SW 1271 (cell line): ENCODE data around the gene SEMA3D.

Source experiments
- DNase-seq, 2 experiments: peaks; one replicate each; lab custom pipeline; 2025; lab: John Stamatoyannopoulos, UW

SEMA3D gene

DNA sequence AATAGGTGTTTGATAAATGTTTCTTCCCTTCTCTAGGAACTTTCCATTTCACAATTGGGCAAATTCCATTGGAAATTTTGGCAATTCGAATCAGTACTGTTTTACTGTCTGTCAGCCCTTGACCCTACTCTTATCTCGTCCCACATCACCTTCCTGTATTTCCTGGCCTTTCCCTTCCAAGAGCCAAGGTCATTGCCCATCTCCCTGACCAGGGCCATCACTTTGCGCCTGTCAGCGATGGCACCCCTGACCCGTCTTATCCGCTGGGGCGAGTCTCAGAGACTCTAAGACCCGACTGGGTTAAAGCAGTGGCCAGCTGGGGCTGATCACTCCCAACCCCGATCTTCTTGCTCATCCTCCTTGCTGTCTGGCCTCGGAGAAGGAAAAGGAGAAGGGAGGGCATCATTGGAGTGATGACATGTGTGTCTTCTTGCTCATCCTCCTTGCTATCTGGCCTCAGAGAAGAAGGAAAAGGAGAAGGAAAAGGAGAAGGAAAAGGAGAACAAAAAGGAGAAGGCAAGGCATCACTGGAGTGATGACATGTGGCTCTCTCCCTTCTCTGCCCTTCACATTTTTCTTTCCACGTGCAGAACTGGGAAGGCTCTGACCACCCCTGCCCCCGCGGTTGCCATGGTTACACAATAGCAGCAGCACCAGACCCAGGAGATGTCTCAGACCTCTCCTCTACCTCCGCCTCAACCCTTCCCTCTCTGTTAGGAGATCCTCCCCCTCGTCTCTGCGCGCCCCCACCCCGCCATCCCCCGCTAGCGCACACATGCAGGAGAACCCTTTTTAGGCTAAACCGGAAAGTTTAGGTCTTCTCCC lies 2.0 kb downstream of the SEMA3D start:
- DNase-seq, result no peak

DNA sequence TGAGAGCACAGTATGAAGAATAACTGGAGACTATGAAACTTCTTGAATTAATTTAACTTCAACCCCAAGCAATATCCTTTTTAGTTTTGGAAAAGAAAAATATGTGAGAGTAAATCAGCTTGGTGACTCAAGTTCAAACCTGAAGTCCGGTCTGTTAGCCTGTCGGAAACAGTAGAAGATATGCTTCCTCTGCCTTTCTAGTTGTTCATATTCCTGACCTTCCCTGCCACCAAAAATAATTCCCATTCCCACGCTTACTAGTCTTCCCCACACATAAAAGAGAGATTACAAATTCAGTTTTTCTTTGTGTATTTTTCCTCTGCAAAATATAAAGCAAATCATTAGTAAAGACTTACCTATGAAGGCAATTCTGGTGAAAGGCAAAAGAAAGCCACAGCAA lies 3.6 kb downstream of the SEMA3D start:
- no peak for DNase-seq

DNA sequence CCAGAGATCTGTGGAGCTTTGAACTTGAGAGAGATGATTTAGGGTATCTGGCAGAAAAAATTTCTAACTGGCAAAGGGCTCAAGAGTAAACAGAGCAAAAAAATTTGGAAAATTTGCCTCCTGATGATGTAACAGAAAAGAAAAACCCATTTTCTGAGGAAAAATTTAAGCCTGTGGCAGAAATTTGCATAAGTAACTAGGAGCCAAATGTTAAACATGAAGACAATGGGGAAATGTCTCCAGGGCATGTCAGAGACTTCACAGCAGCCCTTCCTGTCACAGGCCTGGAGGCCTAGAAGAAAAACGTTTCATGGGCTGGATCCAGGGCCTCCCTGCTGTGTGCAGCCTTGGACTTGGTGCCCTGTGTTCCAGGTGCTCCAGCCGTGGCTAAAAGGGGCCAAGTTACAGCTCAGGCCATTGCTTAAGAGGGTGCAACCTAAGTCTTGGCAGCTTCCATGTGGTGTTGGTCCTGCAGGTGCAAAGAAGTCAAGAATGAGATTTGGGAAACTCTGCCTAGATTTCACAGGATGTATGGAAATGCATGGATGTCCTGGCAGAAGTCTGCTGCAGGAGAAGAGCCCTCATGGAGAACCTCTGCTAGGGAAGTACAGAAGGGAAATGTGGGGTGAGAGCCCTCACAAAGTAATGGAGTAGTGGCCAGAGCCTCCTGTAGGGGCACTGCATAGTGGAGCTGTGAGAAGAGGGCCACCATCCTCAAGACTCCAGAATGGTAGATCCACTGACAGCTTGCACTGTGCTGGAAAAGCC lies 8.1 kb downstream of the SEMA3D start:
- no peak for DNase-seq

DNA sequence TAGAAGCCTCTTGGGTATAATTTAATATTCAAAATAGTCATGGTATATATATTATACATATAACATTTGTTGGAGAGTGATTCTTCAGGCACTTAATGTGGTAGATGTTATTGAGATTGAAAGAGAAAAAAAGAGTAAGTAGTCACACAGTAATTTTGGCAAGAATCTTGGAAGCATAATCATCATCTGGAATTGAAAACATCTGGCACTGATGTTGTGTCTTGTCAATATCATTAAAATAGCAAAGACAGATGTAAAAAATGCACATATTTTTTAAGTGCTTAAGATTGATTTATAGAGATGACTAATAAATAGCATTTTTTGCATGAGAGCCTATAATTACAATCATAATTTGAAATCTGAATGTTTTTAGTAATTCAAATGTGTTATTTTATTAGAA lies 9.5 kb downstream of the SEMA3D start:
- DNase-seq, result no peak

DNA sequence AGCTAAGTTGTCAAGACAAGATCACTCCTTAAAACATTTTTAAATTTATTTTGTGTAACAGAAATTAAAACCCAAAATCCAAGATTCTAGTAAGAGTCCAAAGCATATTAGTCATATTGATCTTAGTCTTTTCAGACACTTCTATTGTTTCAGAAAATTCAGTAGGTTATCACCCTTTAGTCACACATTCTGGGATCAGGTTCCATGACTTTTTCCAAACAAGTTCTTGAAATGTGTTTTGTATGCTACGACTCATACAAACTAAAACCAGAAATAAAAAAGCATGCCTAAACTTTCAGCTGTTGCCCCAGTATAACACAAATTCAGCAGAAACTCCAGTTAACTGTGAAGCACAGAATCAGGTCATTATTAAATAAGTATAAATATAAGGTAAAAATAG lies 10.7 kb downstream of the SEMA3D start:
- no peak for DNase-seq

DNA sequence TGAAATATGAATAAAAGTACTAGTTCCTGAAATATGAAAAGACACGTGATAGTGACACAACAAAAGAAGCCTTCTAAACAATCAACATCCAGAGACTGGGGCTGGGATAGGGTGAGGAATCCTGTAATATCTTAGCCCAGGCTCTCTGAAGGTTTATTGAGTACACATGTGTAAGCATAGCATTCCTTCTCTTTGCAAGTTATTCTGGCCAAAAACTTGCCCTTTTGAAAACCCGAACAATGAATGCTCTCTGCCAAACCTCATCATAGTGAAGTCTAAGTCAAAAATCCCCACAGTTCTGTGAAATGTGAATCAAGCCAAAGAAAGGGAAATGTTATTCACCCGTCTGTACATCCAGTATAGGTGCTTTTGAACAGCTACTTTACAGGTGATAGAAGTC lies 11.6 kb downstream of the SEMA3D start:
- DNase-seq, result no peak

DNA sequence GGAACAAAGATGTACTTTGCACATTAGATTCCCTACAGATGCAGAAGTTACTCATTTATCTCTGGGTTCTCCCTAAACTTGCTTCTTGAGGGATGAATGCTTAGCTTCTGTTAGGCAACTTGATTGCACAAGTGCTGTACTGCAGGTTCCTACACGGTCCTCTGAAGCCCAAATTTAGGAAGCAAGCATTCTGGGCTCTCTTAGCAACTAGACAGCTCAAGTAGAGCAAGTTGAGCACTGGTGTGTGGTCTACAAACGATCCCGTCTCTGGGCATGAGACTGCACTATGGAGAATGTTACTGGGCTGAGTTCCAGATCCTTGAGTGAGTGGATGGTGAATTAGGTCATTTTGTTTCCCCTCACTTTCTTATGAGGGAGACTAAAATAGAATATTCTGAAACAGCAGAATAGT lies 14.3 kb downstream of the SEMA3D start:
- no peak for DNase-seq

DNA sequence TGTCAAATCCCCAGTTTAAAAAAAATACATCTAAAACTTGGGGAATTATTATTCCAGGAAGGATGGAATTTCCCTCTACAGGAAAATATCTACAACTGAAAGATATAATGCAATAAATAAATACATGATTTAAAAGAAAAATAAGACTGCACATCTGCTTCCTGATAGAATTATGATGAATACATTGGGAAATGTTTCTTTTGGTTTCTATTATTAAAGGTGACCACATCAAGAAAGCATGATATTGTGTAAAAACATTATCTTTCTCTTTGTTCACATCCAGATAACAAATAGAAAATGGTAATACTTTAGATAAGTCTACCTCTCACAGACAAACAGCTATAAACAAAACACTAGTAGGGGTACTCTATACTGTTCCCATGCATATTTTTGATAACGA lies 19.2 kb downstream of the SEMA3D start:
- no peak for DNase-seq

DNA sequence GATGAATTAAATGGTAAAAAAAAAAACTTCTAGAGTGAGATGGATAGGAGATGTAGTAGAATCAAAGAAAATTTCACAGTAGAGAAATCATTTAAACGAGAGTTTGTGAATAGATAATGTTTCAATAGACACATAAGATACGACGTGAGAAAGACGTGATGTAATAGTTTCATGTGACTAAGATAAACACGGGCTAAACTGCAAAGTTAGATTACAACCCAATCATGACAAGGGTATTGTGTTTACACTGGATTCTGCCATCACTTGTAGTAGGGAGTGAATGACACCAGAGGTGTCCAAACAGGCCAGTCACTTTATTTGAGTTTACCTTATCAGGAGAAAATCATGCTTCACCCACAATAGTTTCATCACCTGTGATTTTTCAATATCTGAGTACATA lies 21.6 kb downstream of the SEMA3D start:
- no peak for DNase-seq

DNA sequence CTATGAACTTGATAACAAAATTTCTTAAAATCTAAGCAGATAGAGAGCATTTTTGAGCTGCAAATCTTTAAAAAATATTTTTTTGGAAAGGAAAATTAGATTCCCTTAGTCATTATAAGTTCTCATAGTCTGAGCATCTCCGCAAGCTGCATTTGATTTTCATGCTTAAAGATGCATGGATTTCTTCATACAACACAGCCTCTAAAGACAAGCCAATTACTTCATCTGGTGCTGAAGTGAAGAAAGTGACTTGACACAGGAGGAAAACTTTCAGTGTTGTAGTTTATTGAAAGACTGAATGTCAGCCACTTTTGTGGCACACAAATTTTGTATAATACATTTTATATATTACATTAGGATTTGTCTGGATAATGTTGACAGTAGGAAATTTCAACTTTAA lies 22.5 kb downstream of the SEMA3D start:
- no peak for DNase-seq

DNA sequence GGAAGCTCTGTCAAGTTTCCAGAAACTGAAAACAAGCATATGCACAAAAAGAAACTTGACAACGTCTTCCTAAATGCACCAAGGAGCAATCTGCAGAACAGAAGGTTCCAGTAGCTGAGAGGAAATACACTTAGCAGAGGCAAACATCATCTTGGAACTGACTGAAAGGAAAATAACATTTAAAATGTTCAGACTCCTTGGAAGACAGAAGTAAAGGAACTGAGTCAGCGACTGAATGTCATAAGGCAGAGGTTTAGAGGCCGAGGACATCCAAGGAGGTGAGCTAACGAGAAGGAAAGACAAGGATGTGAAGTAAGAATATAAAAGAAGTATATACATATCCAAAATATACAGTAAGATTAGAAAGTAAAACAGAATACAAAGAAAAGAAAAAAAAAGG lies 24.1 kb downstream of the SEMA3D start:
- no peak for DNase-seq

DNA sequence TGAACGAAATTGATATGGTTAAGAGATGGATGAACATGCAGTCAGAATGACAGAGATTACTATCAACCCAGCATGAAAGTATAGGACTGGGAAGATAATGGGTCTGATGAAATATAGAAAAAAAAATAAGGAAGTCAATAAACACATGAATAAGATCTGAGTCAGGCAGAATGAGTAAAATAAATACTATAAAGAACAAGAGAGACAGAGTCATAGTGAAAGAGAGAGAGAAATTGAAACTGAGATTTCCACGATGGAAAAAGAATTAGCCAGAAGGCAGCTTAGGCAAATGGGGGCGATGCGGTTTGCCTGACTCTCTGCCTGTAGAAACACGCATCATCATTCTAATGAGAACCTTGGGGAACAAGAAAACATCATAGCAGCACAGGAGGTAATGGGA lies 26.6 kb downstream of the SEMA3D start:
- no peak for DNase-seq

DNA sequence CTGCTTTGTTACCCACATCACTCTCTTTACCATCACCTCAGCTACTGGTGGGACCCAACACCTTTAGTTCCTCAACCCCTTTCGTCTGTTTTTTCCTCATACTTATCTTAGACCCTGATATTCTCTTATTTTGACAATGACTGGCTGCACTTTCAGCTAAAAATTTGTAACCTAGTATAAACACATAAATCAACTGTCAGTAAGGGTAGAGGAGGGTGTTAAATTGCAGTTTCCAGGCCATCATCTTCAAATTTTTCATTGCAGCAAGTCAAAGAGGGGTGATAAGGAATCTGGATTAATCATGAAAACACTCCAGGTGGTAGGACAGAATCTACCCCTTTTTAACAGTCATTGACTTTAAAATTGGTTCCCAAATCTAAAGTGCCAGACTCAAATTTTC lies 27.9 kb downstream of the SEMA3D start:
- DNase-seq, result no peak

DNA sequence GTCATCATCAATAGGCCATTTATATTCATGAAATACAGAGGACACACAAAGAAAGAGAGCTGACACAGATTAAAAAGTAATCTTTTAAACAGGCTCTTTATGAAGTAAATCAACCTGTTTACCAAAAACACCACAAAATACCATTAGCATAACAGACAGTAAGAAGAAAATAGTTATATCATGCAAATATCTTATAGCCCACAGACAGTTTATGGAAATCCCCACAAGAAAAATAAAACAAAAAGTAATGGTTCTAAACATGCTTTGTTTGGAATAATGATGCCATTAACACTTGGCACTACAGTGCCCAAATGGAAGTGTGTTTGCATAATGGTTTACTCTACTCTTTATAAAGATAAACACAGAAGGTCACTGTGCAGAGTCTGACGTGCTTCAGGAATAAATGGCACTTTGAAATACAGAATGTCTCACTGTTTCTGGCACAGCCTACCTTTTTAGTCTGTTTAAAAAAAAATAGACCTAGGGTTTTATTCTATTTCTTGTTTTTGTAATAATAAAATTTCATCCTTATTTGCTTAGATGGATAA lies 30.1 kb downstream of the SEMA3D start:
- DNase-seq, result no peak

DNA sequence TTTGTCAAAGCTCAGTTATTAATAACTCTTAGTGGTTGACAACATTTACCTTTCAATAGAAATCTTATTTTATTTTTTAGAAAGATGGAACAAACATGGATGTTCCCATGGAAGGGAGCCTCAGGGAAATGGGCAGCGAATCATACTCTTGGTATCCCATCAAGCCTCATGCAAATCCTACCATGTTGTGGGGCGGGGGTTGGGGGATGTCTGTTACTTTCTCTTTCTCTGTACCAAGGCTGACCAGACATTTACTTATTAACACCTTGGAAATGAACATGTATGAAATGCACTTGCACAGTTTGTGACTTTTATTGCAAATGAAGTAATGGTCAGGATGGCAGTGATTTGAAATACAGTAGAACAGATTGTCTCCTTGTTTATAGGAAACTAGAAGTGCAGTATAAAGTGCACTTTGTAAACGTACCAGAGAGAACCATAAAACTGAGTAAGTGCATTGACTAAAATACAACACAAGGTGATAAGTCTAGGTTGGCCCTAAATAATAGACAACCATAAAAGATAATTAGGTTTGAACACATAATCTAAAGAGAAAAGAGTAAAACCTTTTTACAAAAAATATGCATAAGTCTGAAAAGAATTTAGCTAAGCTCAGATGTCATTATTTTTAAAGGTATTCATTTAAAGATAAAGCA lies 32.4 kb downstream of the SEMA3D start:
- DNase-seq, result no peak

DNA sequence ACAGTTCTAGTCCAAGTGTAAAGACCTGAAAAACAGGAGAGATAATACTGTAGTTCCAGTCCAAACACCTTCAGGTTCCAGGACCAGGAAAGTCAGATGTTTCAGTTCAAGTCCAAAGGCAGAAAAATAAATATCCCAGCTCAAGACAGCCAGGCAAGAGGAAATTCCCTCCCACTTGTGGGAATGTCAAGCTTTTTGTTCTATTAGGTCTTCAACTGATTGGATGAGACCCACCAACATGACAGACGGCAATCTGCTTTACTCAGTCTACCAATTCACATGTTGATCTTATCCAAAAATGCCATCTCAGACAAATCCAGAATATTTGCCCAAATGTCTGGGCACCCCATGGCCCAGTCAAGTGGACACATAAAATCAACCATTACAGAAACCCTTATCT lies 33.1 kb downstream of the SEMA3D start:
- DNase-seq, result no peak

DNA sequence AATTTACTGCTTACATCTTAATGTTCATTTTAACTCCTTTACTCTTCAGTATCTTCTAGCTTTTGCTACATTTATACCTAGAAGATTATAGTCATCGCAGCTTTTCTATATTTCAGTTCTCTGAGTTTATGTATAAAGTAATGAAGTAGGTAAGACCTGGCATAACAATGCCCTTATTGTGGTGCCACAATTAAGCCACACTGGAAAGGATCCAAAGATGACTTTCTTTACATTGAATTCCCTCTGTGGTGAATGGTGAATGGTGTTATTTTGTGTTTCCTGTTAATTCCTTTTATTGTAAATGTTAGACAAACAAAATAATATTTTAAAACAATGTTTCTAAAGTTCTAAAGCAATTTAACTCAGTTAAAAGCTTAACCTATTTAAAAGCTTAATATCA lies 36.2 kb downstream of the SEMA3D start:
- DNase-seq, result no peak

DNA sequence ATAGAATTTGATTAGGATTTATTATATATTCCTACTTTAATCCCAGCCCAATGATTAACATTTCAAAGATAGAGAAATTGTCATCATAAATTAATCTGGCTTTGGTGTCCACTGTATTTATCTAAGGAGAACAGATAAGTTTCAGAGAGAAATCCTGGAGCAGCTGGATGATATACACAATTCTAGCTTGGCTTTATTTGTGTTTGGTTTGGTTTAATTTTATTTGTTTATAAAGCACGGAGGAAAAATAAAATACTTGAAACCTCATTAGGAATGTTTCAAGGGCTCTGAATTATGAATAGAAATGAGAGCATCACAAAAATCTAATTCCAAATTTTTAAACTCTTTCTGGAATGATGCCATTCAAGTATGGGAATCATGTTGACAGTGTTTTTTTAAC lies 42.1 kb downstream of the SEMA3D start:
- no peak for DNase-seq

DNA sequence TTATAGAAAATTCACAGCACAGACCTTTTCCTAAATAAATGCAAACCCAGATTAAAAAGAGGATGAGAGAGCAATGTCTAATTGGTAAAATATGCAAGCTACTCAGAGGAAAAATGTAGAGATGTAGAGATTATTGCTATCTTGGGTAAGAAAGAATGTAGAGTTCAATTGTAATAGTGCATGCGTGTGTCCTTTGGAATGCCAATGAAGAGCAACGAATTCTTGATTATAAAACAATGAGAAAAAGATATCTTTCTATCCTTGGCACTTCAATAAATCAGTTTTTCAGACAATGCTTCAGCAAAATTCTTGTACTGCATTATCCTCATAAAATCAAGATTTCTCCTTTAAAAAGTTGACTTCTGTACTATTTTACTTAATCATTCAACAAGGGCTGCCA lies 50.9 kb downstream of the SEMA3D start:
- peak; percentile 20 to 79 for DNase-seq

DNA sequence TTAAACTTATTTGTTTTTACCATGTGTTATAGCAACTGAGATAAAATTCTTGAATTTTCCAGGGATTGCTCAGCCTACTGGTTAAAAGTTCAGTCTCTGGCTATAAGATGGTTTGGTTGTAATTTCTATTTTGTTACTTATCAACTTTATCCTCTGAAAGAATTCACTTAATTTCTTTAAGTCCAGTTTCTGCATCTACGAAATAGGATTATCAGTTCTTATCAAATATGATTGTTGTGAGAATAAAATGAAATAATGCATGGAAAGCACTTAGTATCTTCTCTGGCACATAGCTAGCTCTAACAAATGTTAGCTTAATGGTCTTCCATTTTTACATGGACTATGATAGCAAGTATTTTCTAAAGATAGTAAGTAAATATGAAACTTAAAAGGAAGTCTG lies 53.3 kb downstream of the SEMA3D start:
- no peak for DNase-seq

DNA sequence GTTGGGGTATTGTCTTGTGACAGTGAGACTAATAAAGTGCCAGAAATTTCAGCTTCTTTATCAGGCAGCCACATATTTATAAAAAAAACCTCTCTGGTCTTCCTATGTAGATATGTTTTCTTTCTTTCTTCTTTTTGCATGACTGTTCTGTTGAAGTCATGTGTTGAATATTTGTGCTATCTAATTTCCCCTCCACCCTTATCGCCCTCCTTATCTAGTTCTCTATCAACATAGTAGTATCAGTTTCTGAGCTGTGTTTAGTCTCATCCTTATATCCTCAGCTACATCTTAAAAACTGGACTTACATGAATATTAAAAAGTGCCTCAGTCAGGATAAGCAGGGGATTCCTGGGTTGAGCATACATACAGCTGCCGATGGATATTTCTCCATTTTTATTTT lies 53.9 kb downstream of the SEMA3D start:
- DNase-seq, result no peak

DNA sequence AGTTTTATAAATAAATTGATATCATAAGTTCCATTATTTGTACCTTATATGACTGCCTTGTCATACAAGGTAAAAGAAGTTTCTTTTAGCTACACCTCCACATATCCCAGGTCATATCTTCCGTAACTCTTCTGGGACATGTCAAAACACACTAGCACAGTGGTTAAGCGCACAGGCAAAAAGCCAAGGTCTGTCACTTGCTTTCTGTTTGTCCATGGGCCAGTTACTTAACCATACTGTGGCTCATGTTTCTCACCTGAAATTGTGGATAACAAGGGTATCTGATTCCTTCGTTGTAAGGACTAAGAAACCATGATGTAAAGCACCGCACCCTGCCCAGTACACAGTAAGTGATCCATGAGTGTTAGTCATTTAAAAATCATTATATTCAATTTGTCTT lies 56.2 kb downstream of the SEMA3D start:
- no peak for DNase-seq

DNA sequence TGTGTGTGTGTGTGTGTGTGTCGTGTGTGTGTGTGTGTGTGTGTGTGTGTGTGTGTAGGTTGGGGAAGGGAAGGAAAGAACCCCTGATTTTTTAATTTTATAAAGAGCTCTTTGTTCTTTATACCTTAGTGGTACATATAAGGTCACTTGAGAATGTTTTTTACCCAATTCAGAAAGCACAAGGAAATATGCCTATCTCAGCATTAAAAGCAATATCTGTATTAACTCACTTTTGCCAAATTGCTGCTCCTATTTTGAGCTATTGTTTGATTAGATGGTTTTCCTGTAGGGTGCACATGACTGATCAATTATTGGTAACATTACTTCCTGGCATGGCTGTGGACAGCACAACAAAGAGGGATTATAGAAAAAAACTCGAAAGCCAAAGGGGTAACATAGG lies 60.5 kb downstream of the SEMA3D start:
- DNase-seq, result no peak
